Prostate gland (tissue), 2 donors: ENCODE results near the gene MYDGF. TPM values are rescaled to one million over a fixed set of nuclear protein-coding genes. Genes with fewer than 3 reads are reported as not detected.
A peak's percentile ranks its signal among the peaks of the same experiment; 100 is the strongest.

ENCODE experiments used
- DNase-seq: peaks from one replicate; pipeline ENCODE4 v3.0.0-alpha.2; 2019; ENCODE audit warnings: low spot score
- H3K27ac ChIP-seq, 2 donors: fragments of 200-600 bp; sonication (generic); 2 replicates each; pipeline ENCODE4 v1.5.1; 2017 to 2019
- H3K27me3 ChIP-seq: fragments of 200-600 bp; sonication (generic); replicated peaks from 2 replicates; pipeline ENCODE4 v1.5.1; 2019; ENCODE audit not compliant: insufficient read depth
- H3K36me3 ChIP-seq, 2 donors: fragments of 200-600 bp; sonication (generic); 1 replicate in 1 of 2; 2 replicates in 1 of 2; pipeline versions ENCODE4 v1.5.1 to v1.8.1; 2017 to 2019
- H3K4me1 ChIP-seq: fragments of 200-600 bp; sonication (generic); replicated peaks from 2 replicates; pipeline ENCODE4 v1.5.1; 2019
- H3K4me3 ChIP-seq, 2 donors: fragments of 200-600 bp; sonication (generic); 2 replicates each; pipeline ENCODE4 v1.5.1; 2017 to 2019
- H3K9me3 ChIP-seq: fragments of 200-600 bp; sonication (generic); 2 replicates; pipeline ENCODE4 v1.5.1; 2017
- POLR2A ChIP-seq: fragments of 450-650 bp; IDR thresholded peaks from one replicate; pipeline ENCODE4 v1.6.1; 2016; ENCODE audit warnings: antibody characterized with exemption, mild to moderate bottlenecking
- POLR2AphosphoS5 ChIP-seq: sonication (generic); formaldehyde crosslinking; IDR thresholded peaks from one replicate; pipeline ENCODE4 v1.6.1; 2017; ENCODE audit warnings: antibody characterized with exemption
- WGBS: methylation state at CpG from one replicate; pipeline ENCODE4 v1.1.5; 2018; 5-methylcytosine and 5-hydroxymethylcytosine counted together
- intact Hi-C: fragments of 100-400 bp; cut with DNase I; formaldehyde crosslinking; loops from one replicate; pipeline ENCODE4 v1.14.2; 2022
- total RNA-seq, 2 donors: library from RNA; depleted of rRNA; stranded (reverse); fragments of >200 nt; gene quantifications; one replicate each; pipeline ENCODE4 v1.1.0, GENCODE V29; 2016
- TF ChIP-seq, protein P1 (sequence below), 4 experiments: fragments of 200-600 bp in 2 of 4; fragments of 450-650 bp in 2 of 4; sonication (generic) in 2 of 4; IDR thresholded peaks; 1 replicate in 3 of 4; 2 replicates in 1 of 4; pipeline ENCODE4 v1.5.1; 2016 to 2019; ENCODE audit warnings: antibody characterized with exemption in 4 of 4, mild to moderate bottlenecking in 2 of 4, moderate library complexity in 2 of 4

MYDGF gene
- total RNA-seq, 2 donors from 2014 or later = 70.9 to 116 TPM

DNA sequence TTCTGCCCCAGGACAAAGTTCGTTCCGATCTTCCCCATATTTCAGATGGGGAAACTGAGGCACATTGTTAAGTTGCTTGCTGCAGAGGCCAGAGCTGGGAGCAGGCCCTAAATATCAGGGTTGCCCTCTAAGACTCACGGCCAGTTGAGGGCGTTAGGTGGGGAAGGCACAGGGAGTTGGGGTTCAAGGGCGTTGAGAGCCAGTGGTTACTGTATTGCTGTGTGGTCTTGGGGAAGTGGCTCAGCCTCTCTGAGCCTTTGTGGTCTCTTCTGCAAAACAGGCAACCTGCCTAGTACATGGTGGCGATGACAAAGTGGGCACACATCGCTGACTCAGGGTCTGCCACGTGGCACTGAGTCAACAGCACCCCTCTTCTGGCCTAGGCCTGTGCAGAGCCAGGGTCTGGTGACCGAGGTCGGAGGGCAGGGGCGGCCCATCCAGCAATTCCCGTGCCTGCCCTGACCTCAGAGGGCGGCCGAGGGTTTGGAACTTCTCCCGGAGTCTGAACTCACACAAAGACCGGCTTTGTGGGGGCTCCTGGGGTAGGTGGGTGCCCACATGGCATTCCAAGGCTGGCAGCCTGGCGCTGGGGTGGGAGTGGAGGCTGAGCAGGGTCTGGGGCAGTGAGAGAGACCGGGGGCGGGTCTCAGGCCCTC lies 20.6 kb downstream of the MYDGF start:
- TF ChIP-seq, protein P1, sequence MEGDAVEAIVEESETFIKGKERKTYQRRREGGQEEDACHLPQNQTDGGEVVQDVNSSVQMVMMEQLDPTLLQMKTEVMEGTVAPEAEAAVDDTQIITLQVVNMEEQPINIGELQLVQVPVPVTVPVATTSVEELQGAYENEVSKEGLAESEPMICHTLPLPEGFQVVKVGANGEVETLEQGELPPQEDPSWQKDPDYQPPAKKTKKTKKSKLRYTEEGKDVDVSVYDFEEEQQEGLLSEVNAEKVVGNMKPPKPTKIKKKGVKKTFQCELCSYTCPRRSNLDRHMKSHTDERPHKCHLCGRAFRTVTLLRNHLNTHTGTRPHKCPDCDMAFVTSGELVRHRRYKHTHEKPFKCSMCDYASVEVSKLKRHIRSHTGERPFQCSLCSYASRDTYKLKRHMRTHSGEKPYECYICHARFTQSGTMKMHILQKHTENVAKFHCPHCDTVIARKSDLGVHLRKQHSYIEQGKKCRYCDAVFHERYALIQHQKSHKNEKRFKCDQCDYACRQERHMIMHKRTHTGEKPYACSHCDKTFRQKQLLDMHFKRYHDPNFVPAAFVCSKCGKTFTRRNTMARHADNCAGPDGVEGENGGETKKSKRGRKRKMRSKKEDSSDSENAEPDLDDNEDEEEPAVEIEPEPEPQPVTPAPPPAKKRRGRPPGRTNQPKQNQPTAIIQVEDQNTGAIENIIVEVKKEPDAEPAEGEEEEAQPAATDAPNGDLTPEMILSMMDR (IDR thresholded peaks at IDR 0.05) = no peak
- TF ChIP-seq POLR2AphosphoS5 (no peak), POLR2A (no peak)
- DNase-seq = no peak
- H3K27ac ChIP-seq = no peak overlapping the region
- WGBS = 82% methylated on average over 19 of the region's 19 CpGs
- no peak overlapping the region for H3K4me3 ChIP-seq
- H3K36me3 ChIP-seq = no peaks in the 10 kb centered on the region
- H3K4me1 ChIP-seq = no peaks in the 10 kb centered on the region
- H3K9me3 ChIP-seq = no peaks in the 10 kb centered on the region
- H3K27me3 ChIP-seq = no peaks in the 10 kb centered on the region
- intact Hi-C loops = no loop called here

DNA sequence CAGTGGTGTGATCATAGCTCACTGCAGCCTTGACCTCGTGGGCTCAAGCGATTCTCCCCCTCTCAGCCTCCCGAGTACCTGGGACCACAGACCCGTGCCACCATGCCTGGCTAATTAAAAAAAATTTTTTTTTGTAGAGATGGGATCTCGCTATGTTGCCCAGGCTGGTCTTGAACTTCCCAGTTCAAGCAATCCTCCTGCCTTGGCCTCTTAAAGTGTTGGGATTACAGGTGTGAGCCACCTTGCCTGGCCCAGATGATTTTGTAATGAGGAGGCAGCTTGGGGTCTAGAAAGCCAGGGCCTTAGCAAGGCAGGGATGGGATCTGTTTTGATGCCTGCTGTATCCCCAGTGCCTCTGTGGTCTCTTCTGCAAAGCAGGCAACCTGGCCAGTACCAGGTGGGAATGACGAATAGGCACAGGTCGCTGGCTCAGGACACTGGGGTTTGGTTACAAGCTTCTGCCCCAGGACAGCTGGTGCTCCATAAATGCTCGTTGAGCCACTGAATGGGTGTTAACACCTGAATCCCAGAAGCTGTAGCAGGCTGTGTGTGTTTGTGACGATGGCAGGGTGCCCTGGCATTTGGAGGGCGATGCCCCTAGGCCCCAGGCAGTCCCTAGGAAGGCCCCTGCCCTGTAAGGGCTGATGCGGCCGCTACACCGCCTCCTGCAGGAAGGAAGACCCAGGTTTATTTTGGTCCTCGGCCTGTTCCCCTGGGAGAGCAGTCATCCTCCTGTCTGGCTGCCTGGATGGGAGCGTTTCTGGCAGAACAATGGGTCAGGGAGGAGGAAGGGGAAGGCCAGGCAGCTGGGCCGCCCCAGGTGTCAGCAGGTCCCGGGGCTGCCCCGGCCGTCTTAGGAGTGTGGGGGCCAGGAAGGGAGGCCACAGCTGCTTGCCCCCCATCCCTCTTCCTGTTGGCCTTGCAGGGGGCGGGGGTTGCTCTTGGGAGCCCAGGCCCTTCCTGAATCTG lies 22.2 kb downstream of the MYDGF start:
- Histone ChIP-seq H3K4me1 (no peaks in the 10 kb centered on the region), H3K9me3 (no peaks in the 10 kb centered on the region), H3K4me3 (no peak overlapping the region), H3K27me3 (no peaks in the 10 kb centered on the region), H3K36me3 (no peaks in the 10 kb centered on the region), H3K27ac (peak overlapping the region in 1 of 2 donors; percentile 16)
- TF ChIP-seq, protein P1 (IDR thresholded peaks at IDR 0.05) = peak in 1 of 4 experiments; percentile 15
- TF ChIP-seq POLR2AphosphoS5 (peak; percentile 37), POLR2A (no peak)
- 74% methylated on average over 19 of the region's 20 CpGs for WGBS
- intact Hi-C loops = no loop called here
- DNase-seq = no peak

DNA sequence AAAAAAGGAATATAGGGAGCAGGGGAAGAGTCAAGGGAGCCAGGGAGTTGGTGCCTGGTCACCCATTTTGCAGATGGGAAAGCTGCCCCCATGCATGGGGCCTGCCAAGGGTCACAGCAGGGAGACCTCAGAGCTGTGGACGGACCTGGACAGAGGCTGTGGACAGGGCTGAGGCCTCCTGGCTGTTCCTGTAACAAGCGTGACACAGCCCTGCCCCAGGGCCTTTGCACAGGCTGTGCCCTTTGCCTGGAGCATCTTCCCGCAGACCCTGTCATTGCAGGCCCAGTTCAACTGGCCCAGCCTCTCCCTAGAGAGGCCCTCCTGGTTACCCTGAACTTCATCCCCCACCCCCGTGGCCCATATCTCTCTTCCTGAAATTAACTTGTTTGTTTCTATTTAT lies 24.4 kb downstream of the MYDGF start:
- Histone ChIP-seq H3K4me3 (no peak overlapping the region), H3K9me3 (no peaks in the 10 kb centered on the region), H3K27ac (no peak overlapping the region), H3K27me3 (no peaks in the 10 kb centered on the region), H3K36me3 (no peaks in the 10 kb centered on the region), H3K4me1 (no peaks in the 10 kb centered on the region)
- intact Hi-C loops = no loop called here
- no peak for TF ChIP-seq POLR2A
- TF ChIP-seq, protein P1 (IDR thresholded peaks at IDR 0.05) = no peak
- TF ChIP-seq POLR2AphosphoS5 = no peak
- DNase-seq = no peak
- WGBS = 73% methylated on average over 4 of the region's 4 CpGs

DNA sequence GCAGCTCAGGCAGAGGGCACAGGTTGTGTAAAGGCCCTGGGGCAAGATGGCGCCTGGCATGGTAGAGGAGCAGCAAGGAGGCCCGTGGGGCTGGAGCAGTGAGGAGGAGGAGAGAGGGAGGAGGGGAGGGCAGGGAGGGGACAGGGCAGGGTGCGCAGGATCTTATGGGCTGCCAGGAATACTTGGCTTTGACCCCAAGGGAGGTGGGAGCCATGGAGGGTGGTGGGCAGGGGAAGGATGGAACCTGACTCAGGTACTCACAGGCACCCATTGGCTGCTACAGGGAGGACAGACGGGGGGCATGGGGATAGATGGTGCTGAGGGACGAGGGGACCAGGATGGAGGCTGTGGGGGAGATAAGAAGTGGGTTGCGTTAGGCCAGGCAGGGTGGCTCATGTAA lies 27.5 kb downstream of the MYDGF start:
- no peak for DNase-seq
- no peaks in the 10 kb centered on the region for H3K4me1 ChIP-seq
- H3K36me3 ChIP-seq = no peaks in the 10 kb centered on the region

More for the DNA sequence above, 27.5 kb downstream of the MYDGF start:
- intact Hi-C loops = no loop called here
- H3K4me3 ChIP-seq = no peak overlapping the region
- WGBS = 89% methylated on average over 6 of the region's 6 CpGs
- no peak overlapping the region for H3K27ac ChIP-seq
- H3K9me3 ChIP-seq = no peaks in the 10 kb centered on the region
- no peak for TF ChIP-seq POLR2A
- TF ChIP-seq, protein P1 (IDR thresholded peaks at IDR 0.05) = no peak
- H3K27me3 ChIP-seq = no peaks in the 10 kb centered on the region
